ENCODE data around the gene SEC31A. TPM values are rescaled to one million over a fixed set of nuclear protein-coding genes. Genes with fewer than 3 reads are reported as not detected.

SEC31A gene
- polyA plus RNA-seq, 3 donors = 74.8 to 120 (median 107) TPM

- 100% methylated on average over 1 of the region's 1 CpG for WGBS (ENCODE audit: insufficient coverage)
- no peak for DNase-seq
- no peak overlapping the region for H3K9ac ChIP-seq (ENCODE audit: insufficient read depth, low read length, poor library complexity, severe bottlenecking)
- TF ChIP-seq CTCF (IDR thresholded peaks at IDR 0.05) = no peak
- no peak overlapping the region for H3K4me3 ChIP-seq (replicated peaks in 1 of 3; ENCODE audit: low read depth in 2 of 3, low read length in 3 of 3)
- H3K4me1 Mint-ChIP-seq = peaks cover 8% of the 10 kb centered on the region
- H3K4me2 ChIP-seq (replicated peaks; ENCODE audit: extremely low read depth, low read length, poor library complexity, severe bottlenecking) = no peak overlapping the region
- peaks cover 0 to 4% (median 1%) of the 10 kb centered on the region in 3 donors for H3K27me3 Mint-ChIP-seq (ENCODE audit: low read depth in 3 of 3)
- no peaks in the 10 kb centered on the region for H3K4me1 ChIP-seq (ENCODE audit: control insufficient read depth in 1 of 2, insufficient read depth in 2 of 2, low read length in 2 of 2)
- no peak overlapping the region for H3K4me3 Mint-ChIP-seq
- H4K20me1 ChIP-seq (ENCODE audit: insufficient read depth, low read length) = no peaks in the 10 kb centered on the region
- peaks cover 0 to 1% (median 0%) of the 10 kb centered on the region in 7 donors for H3K9me3 Mint-ChIP-seq
- peaks cover 11 to 23% of the 10 kb centered on the region in 2 donors for H3K36me3 ChIP-seq (replicated peaks in 1 of 2; ENCODE audit: control insufficient read depth in 1 of 2, insufficient read depth in 2 of 2, low read length in 2 of 2)
- H3K27ac ChIP-seq (ENCODE audit: low read depth in 1 of 2, low read length in 2 of 2) = no peak overlapping the region
- peaks cover 27 to 31% of the 10 kb centered on the region in 2 donors for H3K36me3 Mint-ChIP-seq
- intact Hi-C loops (cut with micrococcal nuclease) = no loop called here
- no peak overlapping the region for H2AFZ ChIP-seq (ENCODE audit: insufficient read depth, low read depth, low read length, poor library complexity, severe bottlenecking)
- no peaks in the 10 kb centered on the region for H3K79me2 ChIP-seq (ENCODE audit: insufficient read depth, low read length)
- no peaks in the 10 kb centered on the region for H3K27me3 ChIP-seq (ENCODE audit: control insufficient read depth in 2 of 2, insufficient read depth in 2 of 2, low read length in 2 of 2)
- no peaks in the 10 kb centered on the region for H3K9me3 ChIP-seq (replicated peaks in 1 of 2; ENCODE audit: control insufficient read depth in 1 of 2, insufficient read depth in 1 of 2, low read length in 2 of 2)
- no peak overlapping the region for H3K27ac Mint-ChIP-seq
Observed at GRCh38 chr4:82814034-82814433, 76.9 kb downstream of the SEC31A start.

- H3K4me3 Mint-ChIP-seq = no peak overlapping the region
- Histone ChIP-seq H3K4me2 (replicated peaks; ENCODE audit: extremely low read depth, low read length, poor library complexity, severe bottlenecking) (no peak overlapping the region), H3K79me2 (ENCODE audit: insufficient read depth, low read length) (no peaks in the 10 kb centered on the region), H3K4me1 (ENCODE audit: control insufficient read depth in 1 of 2, insufficient read depth in 2 of 2, low read length in 2 of 2) (no peaks in the 10 kb centered on the region), H3K36me3 (replicated peaks in 1 of 2; ENCODE audit: control insufficient read depth in 1 of 2, insufficient read depth in 2 of 2, low read length in 2 of 2) (peaks cover 0 to 1% of the 10 kb centered on the region in 2 donors), H2AFZ (ENCODE audit: insufficient read depth, low read depth, low read length, poor library complexity, severe bottlenecking) (no peak overlapping the region), H3K9me3 (replicated peaks in 1 of 2; ENCODE audit: control insufficient read depth in 1 of 2, insufficient read depth in 1 of 2, low read length in 2 of 2) (no peaks in the 10 kb centered on the region), H3K27ac (ENCODE audit: low read depth in 1 of 2, low read length in 2 of 2) (no peak overlapping the region), H3K27me3 (ENCODE audit: control insufficient read depth in 2 of 2, insufficient read depth in 2 of 2, low read length in 2 of 2) (no peaks in the 10 kb centered on the region), H3K4me3 (replicated peaks in 1 of 3; ENCODE audit: low read depth in 2 of 3, low read length in 3 of 3) (no peak overlapping the region), H3K9ac (ENCODE audit: insufficient read depth, low read length, poor library complexity, severe bottlenecking) (no peak overlapping the region), H4K20me1 (ENCODE audit: insufficient read depth, low read length) (no peaks in the 10 kb centered on the region)
- peaks cover 8% of the 10 kb centered on the region for H3K4me1 Mint-ChIP-seq
- H3K9me3 Mint-ChIP-seq = peaks cover 0 to 2% (median 0%) of the 10 kb centered on the region in 7 donors
- peak overlapping the region in 1 of 7 donors; percentile 47 for H3K27ac Mint-ChIP-seq
- DNase-seq = no peak
- no peak for TF ChIP-seq CTCF (IDR thresholded peaks at IDR 0.05)
- H3K36me3 Mint-ChIP-seq = peaks cover 7 to 10% of the 10 kb centered on the region in 2 donors
- H3K27me3 Mint-ChIP-seq (ENCODE audit: low read depth in 3 of 3) = peaks cover 0 to 6% (median 4%) of the 10 kb centered on the region in 3 donors
- intact Hi-C loops (cut with micrococcal nuclease) = no loop called here
- WGBS (ENCODE audit: insufficient coverage) = 79% methylated on average over 2 of the region's 6 CpGs
Observed at GRCh38 chr4:82811838-82812341, 79.1 kb downstream of the SEC31A start.

All from CD14-positive monocyte (primary cell).